HCT116 (cell line): ENCODE results near the gene CYTL1. TPM values are rescaled to one million over a fixed set of nuclear protein-coding genes. Genes with fewer than 3 reads are reported as not detected.

Experiments
- ATAC-seq: fragments of 200-7000 bp; cut with Tn5 transposase; 2 replicates; pipeline ENCODE4 v1.9.1; 2020; ENCODE audit warnings: mild to moderate bottlenecking, moderate library complexity
- BruUV-seq: library from RNA; stranded (reverse); fragments of 400-500 nt; replicated peaks from 2 replicates; lab custom pipeline; 2021; lab: Mats Ljungman, UMichigan
- CTCF ChIA-PET: fragments of 300-600 bp; sonication (Branson Sonifier 250); formaldehyde crosslinking; loops from one replicate; lab custom pipeline; 2021; ENCODE audit warnings: antibody characterized with exemption; lab: Charles Lee
- POLR2A ChIA-PET: fragments of 300-600, 350-600 bp; sonication (Branson Sonifier 250); formaldehyde crosslinking; loops from one replicate; lab custom pipeline; 2021; ENCODE audit warnings: antibody characterized with exemption; lab: Charles Lee
- RAD21 ChIA-PET, 2 experiments: fragments of 300-600 bp; sonication (Branson Sonifier 250); formaldehyde crosslinking; loops; one replicate each; lab custom pipeline; 2023; ENCODE audit warnings: low total read pairs in 2 of 2; ENCODE audit not compliant: uncharacterized antibody in 2 of 2, unreplicated experiment in 2 of 2, low non-redundant PET in 1 of 2; lab: Charles Lee
- DNase-seq: peaks from one replicate; pipeline ENCODE4 v3.0.0-alpha.2; 2010; ENCODE audit warnings: low read depth, low spot score
- H2AFZ ChIP-seq: fragments of 200-600 bp; shearing (Covaris generic), sonication (generic); 2 replicates; pipeline ENCODE4 v1.6.1; 2017; ENCODE audit warnings: low read depth, mixed run types, mixed read lengths, antibody characterized with exemption, low read length; ENCODE audit not compliant: poor library complexity, severe bottlenecking
- H3K27ac ChIP-seq: 2 replicates; pipeline ENCODE4 v1.5.1; 2012; ENCODE audit warnings: low read depth, low read length
- H3K27me3 ChIP-seq: fragments of 200-600 bp; sonication (generic); 2 replicates; pipeline ENCODE4 v1.6.1; 2016; ENCODE audit warnings: mixed run types, low read length, mixed read lengths; ENCODE audit not compliant: insufficient read depth
- H3K36me3 ChIP-seq, 2 experiments: fragments of 200-500 bp in 1 of 2; fragments of 200-600 bp in 1 of 2; sonication (Bioruptor generic) in 1 of 2; sonication (generic) in 1 of 2; 2 replicates each; pipeline versions ENCODE4 v1.5.1 to v1.6.1; 2014 to 2016; ENCODE audit warnings: low read length in 2 of 2, inconsistent platforms in 1 of 2, mixed read lengths in 1 of 2, mixed run types in 1 of 2; ENCODE audit not compliant: insufficient read depth in 2 of 2, control insufficient read depth in 1 of 2
- H3K4me1 ChIP-seq, 2 experiments: fragments of 200-600 bp in 1 of 2; sonication (generic) in 1 of 2; 2 replicates each; pipeline versions ENCODE4 v1.5.1 to v1.6.1; 2012 to 2017; ENCODE audit warnings: low read length in 2 of 2, inconsistent platforms in 1 of 2, mild to moderate bottlenecking in 1 of 2, mixed read lengths in 1 of 2, mixed run types in 1 of 2, moderate library complexity in 1 of 2; ENCODE audit not compliant: insufficient read depth in 2 of 2, control insufficient read depth in 1 of 2
- H3K4me2 ChIP-seq: fragments of 200-600 bp; sonication (generic); 2 replicates; pipeline ENCODE4 v1.6.1; 2017; ENCODE audit warnings: mixed run types, low read length, mixed read lengths
- H3K4me3 ChIP-seq, 2 experiments: fragments of 200-600 bp in 1 of 2; sonication (generic) in 1 of 2; replicated peaks in 1 of 2; 2 replicates each; pipeline ENCODE4 v1.5.1; 2011 to 2016; ENCODE audit warnings: low read length in 2 of 2, control low read depth in 1 of 2, low read depth in 1 of 2, mild to moderate bottlenecking in 1 of 2, mixed read lengths in 1 of 2, mixed run types in 1 of 2
- H3K79me2 ChIP-seq: fragments of 200-600 bp; sonication (generic); 2 replicates; pipeline ENCODE4 v1.6.1; 2017; ENCODE audit warnings: mild to moderate bottlenecking, mixed run types, low read length, moderate library complexity, mixed read lengths; ENCODE audit not compliant: insufficient read depth
- H3K9ac ChIP-seq: fragments of 200-600 bp; sonication (generic); 2 replicates; pipeline ENCODE4 v1.6.1; 2016; ENCODE audit warnings: low read length, mixed read lengths
- H3K9me2 ChIP-seq: fragments of 200-600 bp; sonication (generic), shearing (Covaris generic); 2 replicates; pipeline ENCODE4 v1.6.1; 2017; ENCODE audit warnings: mixed run types, mild to moderate bottlenecking, moderate library complexity; ENCODE audit not compliant: insufficient read depth
- H3K9me3 ChIP-seq, 2 experiments: fragments of 200-500 bp in 1 of 2; fragments of 200-600 bp in 1 of 2; sonication (Bioruptor generic) in 1 of 2; sonication (generic) in 1 of 2; 2 replicates each; pipeline ENCODE4 v1.6.1; 2014 to 2017; ENCODE audit warnings: low read length in 2 of 2, mixed read lengths in 2 of 2, inconsistent platforms in 1 of 2, low read depth in 1 of 2, mild to moderate bottlenecking in 1 of 2, mixed run types in 1 of 2, moderate library complexity in 1 of 2; ENCODE audit not compliant: control insufficient read depth in 1 of 2, insufficient read depth in 1 of 2
- H4K20me1 ChIP-seq: fragments of 200-600 bp; sonication (generic), shearing (Covaris generic); 2 replicates; pipeline ENCODE4 v1.6.1; 2017; ENCODE audit warnings: mixed run types, mild to moderate bottlenecking, moderate library complexity; ENCODE audit not compliant: insufficient read depth
- JUND ChIP-seq: IDR thresholded peaks from 2 replicates; pipeline ENCODE4 v1.6.1; 2012
- RAD21 ChIP-seq: IDR thresholded peaks from 2 replicates; pipeline ENCODE4 v1.6.1; 2012; ENCODE audit warnings: low read depth, mild to moderate bottlenecking
- REST ChIP-seq: IDR thresholded peaks from 2 replicates; pipeline ENCODE4 v1.6.1; 2012; ENCODE audit warnings: low read depth
- TCF7L2 ChIP-seq: IDR thresholded peaks from 2 replicates; pipeline ENCODE4 v1.7.0; 2011; ENCODE audit warnings: borderline replicate concordance, inconsistent platforms; ENCODE audit not compliant: insufficient read depth, insufficient read length; ENCODE audit errors: extremely low read depth
- YY1 ChIP-seq: IDR thresholded peaks from 2 replicates; pipeline ENCODE4 v1.6.1; 2011; ENCODE audit warnings: low read length, low read depth, moderate library complexity, mild to moderate bottlenecking; ENCODE audit not compliant: insufficient replicate concordance; ENCODE audit errors: extremely low read depth
- intact Hi-C: fragments of 100-400 bp; cut with micrococcal nuclease; formaldehyde crosslinking; loops from 2 replicates; pipeline ENCODE4 v1.10.0; 2022
- total RNA-seq: library from RNA; stranded (reverse); gene quantifications from one replicate; pipeline ENCODE4 v1.2.1, GENCODE V29; 2021; ENCODE audit not compliant: unreplicated experiment

Gene CYTL1
- total RNA-seq, 1 experiment from 2014 or later, result not detected

GRCh38 chr4:5012958-5013357 lies 6.3 kb downstream of the CYTL1 start:
- intact Hi-C loops, result no loop called here
- H3K9me2 ChIP-seq, result no peaks in the 10 kb centered on the region
- peaks cover 77% of the 10 kb centered on the region for H3K27me3 ChIP-seq
- H3K4me1 ChIP-seq, result no peaks in the 10 kb centered on the region
- no TSS peak for BruUV-seq
- H3K79me2 ChIP-seq, result no peaks in the 10 kb centered on the region
- H3K36me3 ChIP-seq, result no peaks in the 10 kb centered on the region
- no peak overlapping the region for H3K27ac ChIP-seq
- RAD21 ChIA-PET, result no interaction called here
- DNase-seq (no peak), ATAC-seq (no peak)
- no peak overlapping the region for H2AFZ ChIP-seq
- POLR2A ChIA-PET, result no interaction called here
- CTCF ChIA-PET, result no interaction called here
- H3K9ac ChIP-seq, result no peak overlapping the region
- H3K9me3 ChIP-seq, result no peaks in the 10 kb centered on the region
- no peaks in the 10 kb centered on the region for H4K20me1 ChIP-seq
- no peak overlapping the region for H3K4me2 ChIP-seq
- no peak for TF ChIP-seq REST
- no peak overlapping the region for H3K4me3 ChIP-seq

GRCh38 chr4:5012244-5012898 lies 6.9 kb downstream of the CYTL1 start:
- intact Hi-C loops, result no loop called here

More at GRCh38 chr4:5012244-5012898, 6.9 kb downstream of the CYTL1 start:
- Histone ChIP-seq H3K9ac (no peak overlapping the region), H3K36me3 (no peaks in the 10 kb centered on the region), H3K9me3 (no peaks in the 10 kb centered on the region), H3K27ac (no peak overlapping the region), H3K4me3 (no peak overlapping the region), H3K79me2 (no peaks in the 10 kb centered on the region)
- CTCF ChIA-PET, result no interaction called here
- RAD21 ChIA-PET, result no interaction called here
- no peak for TF ChIP-seq RAD21
- TF ChIP-seq TCF7L2, result no peak
- TF ChIP-seq JUND, result no peak
- no peak for TF ChIP-seq YY1
- TF ChIP-seq, all 23 proteins: peak for 0
- DNase-seq, result no peak
- H3K9me2 ChIP-seq, result no peaks in the 10 kb centered on the region
- no peaks in the 10 kb centered on the region for H3K4me1 ChIP-seq
- POLR2A ChIA-PET, result no interaction called here
- no peaks in the 10 kb centered on the region for H4K20me1 ChIP-seq
- no peak for ATAC-seq
- H2AFZ ChIP-seq, result no peak overlapping the region
- H3K4me2 ChIP-seq, result no peak overlapping the region
- H3K27me3 ChIP-seq, result peaks cover 78% of the 10 kb centered on the region
- BruUV-seq, result no TSS peak
